Loucy (cell line): ENCODE data around the gene SSBP3.
A peak's percentile ranks its signal among the peaks of the same experiment; 100 is the strongest.
"Not testable (repeated sequence)": the region's sequence is repeated elsewhere in the genome, so short reads cannot be mapped to it uniquely, and the experiment has no call there.

ENCODE experiments used
- H2AFZ ChIP-seq: fragments of 200-600 bp; sonication (generic); 2 replicates; pipeline ENCODE4 v1.6.0; 2016; ENCODE audit warnings: antibody characterized with exemption, mild to moderate bottlenecking, low read length, moderate library complexity
- H3F3A ChIP-seq: fragments of 200-600 bp; 2 replicates; pipeline ENCODE4 v1.6.0; 2016; ENCODE audit warnings: antibody characterized with exemption, low read depth, mild to moderate bottlenecking
- H3K27me3 ChIP-seq: fragments of 200-600 bp; sonication (generic); 2 replicates; pipeline ENCODE4 v1.6.1; 2014; ENCODE audit warnings: low read length, mild to moderate bottlenecking; ENCODE audit not compliant: insufficient read depth, poor library complexity, severe bottlenecking
- H3K36me3 ChIP-seq: fragments of 200-600 bp; sonication (generic); 2 replicates; pipeline ENCODE4 v1.6.1; 2016; ENCODE audit warnings: low read length; ENCODE audit not compliant: insufficient read depth
- H3K4me1 ChIP-seq: fragments of 200-600 bp; sonication (generic); 2 replicates; pipeline ENCODE4 v1.5.1; 2014; ENCODE audit warnings: low read length, mild to moderate bottlenecking; ENCODE audit not compliant: insufficient read depth, poor library complexity, severe bottlenecking
- H3K4me2 ChIP-seq: fragments of 200-600 bp; sonication (generic); 2 replicates; pipeline ENCODE4 v1.6.0; 2014; ENCODE audit warnings: antibody characterized with exemption, low read length, low read depth, mild to moderate bottlenecking; ENCODE audit not compliant: poor library complexity, severe bottlenecking
- H3K4me3 ChIP-seq: fragments of 200-600 bp; sonication (generic); 2 replicates; pipeline ENCODE4 v1.5.1; 2014; ENCODE audit warnings: low read length, mild to moderate bottlenecking, mixed read lengths; ENCODE audit not compliant: poor library complexity, severe bottlenecking
- H3K79me2 ChIP-seq: fragments of 200-600 bp; sonication (generic); 2 replicates; pipeline ENCODE4 v1.6.1; 2014; ENCODE audit warnings: low read length; ENCODE audit not compliant: insufficient read depth
- H3K9ac ChIP-seq: fragments of 200-600 bp; sonication (generic); 2 replicates; pipeline ENCODE4 v1.6.0; 2014; ENCODE audit warnings: mild to moderate bottlenecking, low read depth, low read length, moderate library complexity; ENCODE audit not compliant: poor library complexity, severe bottlenecking
- H3K9me2 ChIP-seq: fragments of 200-600 bp; sonication (generic); replicated peaks from 2 replicates; pipeline ENCODE4 v1.6.1; 2016; ENCODE audit warnings: low read depth, low read length, mixed read lengths
- H3K9me3 ChIP-seq: fragments of 200-600 bp; sonication (generic); 2 replicates; pipeline ENCODE4 v1.6.1; 2014; ENCODE audit warnings: mild to moderate bottlenecking, antibody characterized with exemption, low read length, low read depth; ENCODE audit not compliant: insufficient read depth
- H4K20me1 ChIP-seq: fragments of 200-600 bp; sonication (generic); 2 replicates; pipeline ENCODE4 v1.6.0; 2014; ENCODE audit warnings: antibody characterized with exemption, low read length, mild to moderate bottlenecking; ENCODE audit not compliant: insufficient read depth, poor library complexity, severe bottlenecking
- CTCF ChIP-seq: fragments of 200-600 bp; sonication (generic); conservative IDR thresholded peaks from 2 replicates; pipeline ENCODE4 v1.5.1; 2014; ENCODE audit warnings: mild to moderate bottlenecking, antibody characterized with exemption, low read length
- EZH2phosphoT487 ChIP-seq: fragments of 200-600 bp; IDR thresholded peaks from 2 replicates; pipeline ENCODE4 v1.6.1; 2018; ENCODE audit warnings: antibody characterized with exemption, mild to moderate bottlenecking, moderate library complexity, borderline replicate concordance

Gene SSBP3

GRCh38 chr1:54406339-54407153 lies at the start of gene SSBP3:
Gene SSBP3 (minus strand): TSS chr1:54406394.
- peaks cover 33% of the 10 kb centered on the region for H4K20me1 ChIP-seq
- no peaks in the 10 kb centered on the region for H3K9me2 ChIP-seq
- no peaks in the 10 kb centered on the region for H3K27me3 ChIP-seq
- H3F3A ChIP-seq: no peaks in the 10 kb centered on the region
- H3K4me1 ChIP-seq: peaks cover 56% of the 10 kb centered on the region
- TF ChIP-seq EZH2phosphoT487 (no peak), CTCF (0 out of 2 replicates have a peak, but pooled peaks have one; percentile 20)
- no peaks in the 10 kb centered on the region for H3K9me3 ChIP-seq
- H3K9ac ChIP-seq: peak within 1 kb of the TSS; percentile 76
- peaks cover 40% of the 10 kb centered on the region for H3K79me2 ChIP-seq
- H3K4me2 ChIP-seq: peak within 1 kb of the TSS; percentile 98
- peaks cover 3% of the 10 kb centered on the region; the same call in 1 of the 2 replicates for H3K36me3 ChIP-seq
- H2AFZ ChIP-seq: peak within 1 kb of the TSS; percentile 84
- H3K4me3 ChIP-seq: peak within 1 kb of the TSS; percentile 85

- Histone ChIP-seq H3K27me3 (no peaks in the 10 kb centered on the region), H3K4me3 (no peak overlapping the region), H3F3A (no peaks in the 10 kb centered on the region), H3K79me2 (no peaks in the 10 kb centered on the region), H2AFZ (no peak overlapping the region), H3K9me2 (no peaks in the 10 kb centered on the region), H3K4me2 (no peak overlapping the region), H4K20me1 (no peaks in the 10 kb centered on the region), H3K36me3 (no peaks in the 10 kb centered on the region), H3K4me1 (no peaks in the 10 kb centered on the region), H3K9ac (no peak overlapping the region), H3K9me3 (no peaks in the 10 kb centered on the region)
- no peak for TF ChIP-seq CTCF
- TF ChIP-seq EZH2phosphoT487: no peak
Observed at GRCh38 chr1:54453509-54453908, 47.3 kb upstream of the SSBP3 start.

- no peak overlapping the region for H3K4me3 ChIP-seq
- no peak overlapping the region; the same call in 1 of the 2 replicates for H2AFZ ChIP-seq
- H3K9me3 ChIP-seq: no peaks in the 10 kb centered on the region
- no peak overlapping the region for H3K4me2 ChIP-seq
- no peaks in the 10 kb centered on the region for H4K20me1 ChIP-seq
- no peaks in the 10 kb centered on the region for H3K4me1 ChIP-seq
- H3K36me3 ChIP-seq: no peaks in the 10 kb centered on the region
- no peaks in the 10 kb centered on the region for H3F3A ChIP-seq
- TF ChIP-seq EZH2phosphoT487 (no peak), CTCF (no peak)
- H3K9ac ChIP-seq: no peak overlapping the region
- H3K27me3 ChIP-seq: no peaks in the 10 kb centered on the region
- H3K9me2 ChIP-seq: no peaks in the 10 kb centered on the region
- no peaks in the 10 kb centered on the region for H3K79me2 ChIP-seq
Observed at GRCh38 chr1:54453022-54453421, 46.8 kb upstream of the SSBP3 start.

- not testable (repeated sequence) for H3K4me2 ChIP-seq, H3F3A ChIP-seq, H3K9me2 ChIP-seq, H3K4me1 ChIP-seq, H2AFZ ChIP-seq, H3K36me3 ChIP-seq, H3K27me3 ChIP-seq, H4K20me1 ChIP-seq, H3K79me2 ChIP-seq, H3K9me3 ChIP-seq, H3K9ac ChIP-seq, H3K4me3 ChIP-seq
Observed at GRCh38 chr1:54449431-54449830, 43.2 kb upstream of the SSBP3 start.

GRCh38 chr1:54448801-54449200 lies 42.6 kb upstream of the SSBP3 start:
- not testable (repeated sequence) for H3K27me3 ChIP-seq, H3K9me2 ChIP-seq, H3F3A ChIP-seq, H2AFZ ChIP-seq, H3K79me2 ChIP-seq, H3K36me3 ChIP-seq, H4K20me1 ChIP-seq, H3K9ac ChIP-seq, H3K4me2 ChIP-seq, H3K4me1 ChIP-seq, H3K9me3 ChIP-seq, H3K4me3 ChIP-seq
